GM21390 (cell line): ENCODE results near the gene GLP1R.

Experiments used
- ATAC-seq: cut with Tn5 transposase; IDR thresholded peaks from one replicate; pipeline ENCODE4 v1.9.1; 2021; ENCODE audit not compliant: unreplicated experiment

Gene GLP1R

DNA sequence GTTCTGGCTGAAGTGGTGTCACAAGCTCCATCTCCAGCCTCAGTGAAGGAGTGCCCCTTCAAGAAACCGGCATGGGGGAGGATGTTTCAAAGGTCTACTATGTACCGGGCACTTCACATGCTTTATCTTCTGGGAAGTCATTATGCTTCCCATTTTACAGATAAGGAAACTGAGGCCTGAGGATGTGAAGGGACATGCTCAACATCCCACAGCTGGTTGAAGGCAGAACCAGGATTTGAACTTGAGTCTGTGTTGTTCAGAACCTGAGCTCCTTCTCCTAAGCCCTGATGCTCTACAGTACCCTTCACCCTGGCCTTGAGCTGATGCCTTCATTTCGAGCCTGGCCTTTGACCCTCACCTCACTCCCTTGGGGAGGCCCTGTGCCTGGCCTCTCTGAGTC lies 13.0 kb downstream of the GLP1R start:
- no peak for ATAC-seq

DNA sequence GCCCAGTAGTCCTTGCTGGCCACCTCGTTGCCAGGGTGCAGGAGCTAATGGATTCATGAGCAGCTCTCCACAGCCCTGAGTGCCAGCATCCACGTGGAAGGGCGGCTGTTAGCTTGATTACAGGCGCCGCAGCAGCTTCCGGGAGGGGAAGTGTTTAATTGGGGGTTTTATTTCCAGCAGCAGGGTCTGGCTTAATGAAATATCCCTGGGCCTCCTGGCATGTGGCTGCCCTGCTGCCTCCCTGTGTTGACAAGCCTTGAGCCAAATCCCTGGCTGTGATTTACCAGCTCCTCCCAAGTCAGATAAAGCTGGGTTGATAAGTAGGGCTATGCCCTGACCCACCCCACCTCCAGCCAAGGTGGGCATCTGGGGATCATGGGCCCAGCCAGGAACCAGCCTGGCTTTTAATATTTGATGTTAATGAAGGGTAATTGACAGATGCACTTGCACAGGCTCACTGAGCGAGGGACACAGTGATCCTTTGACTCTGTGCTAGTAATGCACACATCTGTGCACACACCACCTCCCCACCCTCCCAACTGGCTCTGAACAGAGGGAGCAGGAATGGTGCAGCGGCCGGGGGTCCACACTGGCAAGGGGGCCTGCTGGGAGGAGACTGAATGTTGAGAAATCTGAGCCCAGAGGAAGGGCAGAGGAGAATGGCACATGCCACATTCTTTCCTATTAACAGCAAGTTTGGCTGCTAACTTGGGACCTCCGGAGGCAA lies 13.6 kb downstream of the GLP1R start:
- no peak for ATAC-seq

DNA sequence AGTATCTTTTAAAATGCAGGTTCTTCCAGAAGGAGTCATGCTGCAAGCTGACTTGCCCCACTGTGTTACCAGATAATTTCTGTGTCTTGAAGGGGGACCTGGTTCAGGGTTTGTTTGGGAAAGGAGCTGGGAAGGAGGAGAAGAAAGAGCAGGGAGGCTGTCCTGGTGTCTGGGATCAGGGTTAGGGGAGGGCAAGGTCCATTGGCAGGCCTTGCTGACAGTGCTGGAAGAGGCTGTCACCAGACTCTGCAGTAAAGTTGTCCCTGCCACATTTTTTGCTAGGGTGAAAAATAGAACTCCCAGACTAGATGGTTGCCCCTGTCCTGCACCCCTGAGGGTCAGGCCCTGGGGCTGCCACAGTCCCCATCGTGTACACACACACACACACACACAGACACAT lies 14.9 kb downstream of the GLP1R start:
- ATAC-seq = no peak

- ATAC-seq = no peak
These were observed 17.0 kb downstream of the GLP1R start for GRCh38 chr6:39065561-39065960.

- ATAC-seq = no peak
These were observed 19.8 kb downstream of the GLP1R start for GRCh38 chr6:39068391-39068790.

DNA sequence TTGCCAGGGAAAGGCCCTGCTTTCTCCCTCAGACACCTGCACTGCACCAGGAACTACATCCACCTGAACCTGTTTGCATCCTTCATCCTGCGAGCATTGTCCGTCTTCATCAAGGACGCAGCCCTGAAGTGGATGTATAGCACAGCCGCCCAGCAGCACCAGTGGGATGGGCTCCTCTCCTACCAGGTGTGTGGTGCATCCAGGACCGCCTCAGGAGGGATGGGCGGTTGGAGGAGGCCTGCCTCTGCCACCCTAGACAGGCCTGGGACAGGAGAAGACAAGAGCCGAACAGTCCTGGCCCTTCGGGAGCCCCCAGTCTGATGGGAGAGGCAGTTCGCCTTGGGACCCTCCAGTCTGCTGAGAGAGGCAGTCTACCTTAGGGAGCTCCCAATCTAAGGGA lies 24.2 kb downstream of the GLP1R start:
- ATAC-seq = no peak

GRCh38 chr6:39073471-39074355 lies 25.1 kb downstream of the GLP1R start:
- ATAC-seq = no peak

GRCh38 chr6:39074486-39074885 lies 25.9 kb downstream of the GLP1R start:
- no peak for ATAC-seq

DNA sequence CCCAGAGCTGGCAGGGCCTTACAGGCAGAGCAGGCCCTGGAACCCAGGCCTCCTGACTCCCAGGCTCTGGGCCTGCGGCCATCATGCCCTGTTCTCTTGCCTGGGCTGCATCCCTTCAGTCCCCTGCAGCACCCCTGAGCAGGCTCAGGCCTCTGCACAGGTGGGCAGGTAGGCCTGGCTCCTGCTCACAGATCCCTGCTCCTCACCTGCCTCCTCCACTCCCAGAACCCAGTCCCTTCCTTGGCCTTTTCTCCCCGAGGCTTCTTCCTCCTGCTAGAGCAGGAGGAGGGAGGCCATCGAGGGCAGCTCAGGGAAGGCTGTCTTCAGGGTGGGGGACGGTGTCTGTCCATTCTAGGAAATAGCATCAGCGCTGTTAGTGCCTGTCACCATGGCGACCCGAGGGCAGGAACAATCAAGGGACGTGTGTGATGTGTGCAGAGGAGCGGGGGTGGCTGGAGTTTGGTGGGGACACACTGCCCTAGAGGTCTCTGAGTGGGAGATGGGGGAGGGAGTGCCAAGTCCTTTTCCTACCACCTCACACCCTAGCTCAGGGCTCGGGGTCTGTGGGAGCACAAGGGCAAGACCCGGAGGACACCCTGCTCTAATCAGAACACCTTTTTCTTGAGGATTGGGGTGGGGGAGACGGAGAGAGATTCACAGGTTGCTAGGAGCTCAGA lies 26.6 kb downstream of the GLP1R start:
- ATAC-seq = no peak

GRCh38 chr6:39075807-39076622 lies 27.4 kb downstream of the GLP1R start:
- no peak for ATAC-seq

GRCh38 chr6:39076623-39077535 lies 28.3 kb downstream of the GLP1R start:
- no peak for ATAC-seq

- ATAC-seq = no peak
These were observed 29.5 kb downstream of the GLP1R start for GRCh38 chr6:39077882-39078594.

GRCh38 chr6:39078695-39079094 lies 30.1 kb downstream of the GLP1R start:
- ATAC-seq = no peak

GRCh38 chr6:39079197-39080125 lies 30.9 kb downstream of the GLP1R start:
- no peak for ATAC-seq

DNA sequence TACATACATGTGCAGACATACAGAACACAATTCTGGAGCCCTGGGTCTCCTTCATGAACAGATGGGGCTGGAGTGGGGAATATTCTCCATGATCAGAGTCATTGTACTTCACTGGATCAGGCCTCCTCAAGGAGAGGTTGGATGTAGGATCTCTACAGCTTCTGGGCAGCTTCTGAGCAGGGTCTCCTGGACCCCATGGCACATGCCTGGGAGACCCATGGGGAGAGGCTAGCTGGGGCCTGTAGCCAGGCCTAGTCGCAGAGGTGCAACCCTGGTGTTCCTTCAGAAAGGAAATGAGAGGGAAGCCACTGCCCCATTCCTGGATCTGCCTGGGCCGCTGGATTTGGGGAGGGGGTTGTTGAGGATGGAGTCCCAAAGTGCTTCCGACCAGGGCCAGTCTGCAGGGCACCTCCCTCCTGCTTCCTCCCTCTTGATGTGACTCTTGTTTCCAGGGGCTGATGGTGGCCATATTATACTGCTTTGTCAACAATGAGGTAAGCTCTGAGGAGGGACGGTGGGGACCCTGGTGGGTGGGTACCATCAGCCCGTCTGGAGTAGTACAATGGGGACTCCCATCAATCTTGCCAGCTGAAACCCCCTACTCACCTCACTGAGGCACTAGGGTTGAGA lies 31.8 kb downstream of the GLP1R start:
- no peak for ATAC-seq

DNA sequence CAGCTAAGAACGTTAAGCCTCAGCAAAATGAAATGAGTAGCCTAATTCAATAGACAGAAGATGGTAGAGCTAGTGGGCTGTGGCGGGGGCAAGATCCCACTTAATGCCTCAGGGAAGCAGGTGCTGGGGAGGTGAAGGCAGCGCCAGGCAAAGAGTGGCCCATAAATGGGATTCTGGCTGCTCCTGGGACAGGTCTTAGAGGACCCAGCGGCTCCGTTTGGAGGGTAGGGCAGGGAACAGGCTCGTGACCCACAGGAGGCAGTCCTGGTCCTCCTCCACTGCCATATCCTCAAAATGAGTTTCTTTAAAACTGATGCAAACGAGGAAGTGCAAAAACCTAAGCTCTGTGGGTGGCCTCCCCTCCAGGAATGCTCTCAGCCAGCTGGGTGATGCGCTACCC lies 33.7 kb downstream of the GLP1R start:
- no peak for ATAC-seq

- no peak for ATAC-seq
These were observed 34.7 kb downstream of the GLP1R start for GRCh38 chr6:39083231-39083634.

GRCh38 chr6:39084506-39084905 lies 35.9 kb downstream of the GLP1R start:
- ATAC-seq = no peak
